Osteoblast (primary cell): ENCODE data around the gene EYS. TPM values are rescaled to one million over a fixed set of nuclear protein-coding genes. Genes with fewer than 3 reads are reported as not detected.

Experiments used
- DNase-seq: peaks from one replicate; pipeline ENCODE4 v3.0.0; 2011; ENCODE audit warnings: low spot score, mixed read lengths; ENCODE audit not compliant: insufficient read length; ENCODE audit errors: missing footprints
- H2AFZ ChIP-seq: 2 replicates; pipeline ENCODE4 v1.6.0; 2011; ENCODE audit warnings: mild to moderate bottlenecking, low read length
- H3K27ac ChIP-seq: 2 replicates; pipeline ENCODE4 v1.5.1; 2011; ENCODE audit warnings: mild to moderate bottlenecking, low read depth, low read length, moderate library complexity
- H3K27me3 ChIP-seq: 2 replicates; pipeline ENCODE4 v1.6.0; 2012; ENCODE audit warnings: mild to moderate bottlenecking, control low read depth, inconsistent platforms, low read length, moderate library complexity; ENCODE audit not compliant: insufficient read depth
- H3K36me3 ChIP-seq: 2 replicates; pipeline ENCODE4 v1.5.1; 2011; ENCODE audit warnings: mild to moderate bottlenecking, low read length, control low read depth, moderate library complexity; ENCODE audit not compliant: insufficient read depth
- H3K4me1 ChIP-seq: 2 replicates; pipeline ENCODE4 v1.5.1; 2011; ENCODE audit warnings: mild to moderate bottlenecking, low read length, control low read depth, moderate library complexity; ENCODE audit not compliant: insufficient read depth
- H3K4me2 ChIP-seq: 2 replicates; pipeline ENCODE4 v1.6.0; 2011; ENCODE audit warnings: mild to moderate bottlenecking, low read length; ENCODE audit not compliant: insufficient read depth
- H3K4me3 ChIP-seq: fragments of 200-600 bp; sonication (generic); 3 replicates; pipeline ENCODE4 v1.5.1; 2012; ENCODE audit warnings: mild to moderate bottlenecking, low read length, inconsistent platforms; ENCODE audit not compliant: insufficient read depth
- H3K79me2 ChIP-seq: 2 replicates; pipeline ENCODE4 v1.6.0; 2012; ENCODE audit warnings: mild to moderate bottlenecking, low read length, control low read depth, inconsistent platforms; ENCODE audit not compliant: insufficient read depth
- H3K9me3 ChIP-seq: 2 replicates; pipeline ENCODE4 v1.5.1; 2011; ENCODE audit warnings: low read depth, low read length, control low read depth
- H4K20me1 ChIP-seq: 2 replicates; pipeline ENCODE4 v1.6.0; 2012; ENCODE audit warnings: mild to moderate bottlenecking, low read length, control low read depth; ENCODE audit not compliant: insufficient read depth
- CTCF ChIP-seq: IDR thresholded peaks from 2 replicates; pipeline ENCODE4 v1.5.1; 2011; ENCODE audit warnings: mild to moderate bottlenecking, low read depth, low read length, moderate library complexity; ENCODE audit errors: extremely low read depth
- total RNA-seq: library from RNA; depleted of rRNA; stranded (reverse); fragments of >200 nt; gene quantifications from 2 replicates; pipeline ENCODE4 v1.2.3, GENCODE V29; 2012

The EYS gene
- total RNA-seq, 1 donor, result under 0.01 TPM

DNA sequence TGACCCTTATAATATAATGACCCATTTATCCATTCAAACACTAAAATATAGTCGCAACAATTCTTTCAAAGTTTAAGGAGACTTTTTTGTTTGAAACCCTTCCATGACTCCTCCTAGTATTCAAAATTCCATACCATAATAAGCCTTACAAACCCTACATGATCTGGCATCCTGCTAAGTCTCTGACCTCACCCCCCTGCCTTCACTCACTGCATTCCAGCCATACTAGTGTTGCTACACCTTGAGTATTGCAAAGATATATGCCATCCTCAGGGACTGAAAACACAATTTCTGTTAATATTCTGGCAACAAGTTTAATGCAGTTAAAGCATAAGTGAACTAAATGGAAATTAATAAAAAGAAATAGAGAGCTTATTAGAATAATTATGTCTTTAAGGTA is 168.4 kb downstream of the EYS start:
- Histone ChIP-seq H3K36me3 (no peaks in the 10 kb centered on the region), H3K4me1 (no peaks in the 10 kb centered on the region), H3K27ac (no peak overlapping the region), H3K27me3 (no peaks in the 10 kb centered on the region), H3K4me3 (no peak overlapping the region), H3K9me3 (no peaks in the 10 kb centered on the region), H4K20me1 (no peaks in the 10 kb centered on the region), H3K4me2 (no peak overlapping the region), H2AFZ (no peak overlapping the region), H3K79me2 (no peaks in the 10 kb centered on the region)
- no peak for TF ChIP-seq CTCF
- DNase-seq, result no peak

DNA sequence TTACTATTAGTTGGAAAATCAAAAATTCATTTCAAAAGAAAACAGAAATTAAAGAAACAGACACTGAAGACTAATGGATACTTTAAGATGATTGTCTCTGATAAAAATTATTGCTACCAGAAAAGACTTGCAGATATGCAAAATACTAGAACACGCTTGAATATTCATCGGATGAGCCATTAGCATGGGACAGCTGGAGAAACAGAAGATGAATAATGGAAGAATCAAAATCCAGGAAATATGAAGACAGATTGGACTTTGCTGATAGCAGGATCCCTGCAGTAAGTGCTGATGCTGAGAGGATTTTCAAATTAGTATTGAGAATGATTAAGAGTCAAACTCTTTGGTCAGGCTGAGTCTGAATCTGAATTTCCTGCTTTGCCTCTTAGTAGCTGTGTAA is 169.4 kb downstream of the EYS start:
- Histone ChIP-seq H3K4me3 (no peak overlapping the region), H3K4me2 (no peak overlapping the region), H4K20me1 (no peaks in the 10 kb centered on the region), H2AFZ (no peak overlapping the region), H3K4me1 (no peaks in the 10 kb centered on the region), H3K27ac (no peak overlapping the region), H3K27me3 (no peaks in the 10 kb centered on the region), H3K79me2 (no peaks in the 10 kb centered on the region), H3K9me3 (no peaks in the 10 kb centered on the region), H3K36me3 (no peaks in the 10 kb centered on the region)
- TF ChIP-seq CTCF, result no peak
- DNase-seq, result no peak

- H3K27ac ChIP-seq, result no peak overlapping the region
- no peak for DNase-seq
- no peaks in the 10 kb centered on the region for H3K9me3 ChIP-seq
- H3K4me3 ChIP-seq, result no peak overlapping the region
- H3K4me2 ChIP-seq, result no peak overlapping the region
- no peaks in the 10 kb centered on the region for H3K4me1 ChIP-seq
- no peaks in the 10 kb centered on the region for H3K27me3 ChIP-seq
- no peak overlapping the region for H2AFZ ChIP-seq
- H3K36me3 ChIP-seq, result no peaks in the 10 kb centered on the region
- H4K20me1 ChIP-seq, result no peaks in the 10 kb centered on the region
- no peaks in the 10 kb centered on the region for H3K79me2 ChIP-seq
- TF ChIP-seq CTCF, result no peak
These were observed 175.5 kb downstream of the EYS start for GRCh38 chr6:65531533-65531932.

DNA sequence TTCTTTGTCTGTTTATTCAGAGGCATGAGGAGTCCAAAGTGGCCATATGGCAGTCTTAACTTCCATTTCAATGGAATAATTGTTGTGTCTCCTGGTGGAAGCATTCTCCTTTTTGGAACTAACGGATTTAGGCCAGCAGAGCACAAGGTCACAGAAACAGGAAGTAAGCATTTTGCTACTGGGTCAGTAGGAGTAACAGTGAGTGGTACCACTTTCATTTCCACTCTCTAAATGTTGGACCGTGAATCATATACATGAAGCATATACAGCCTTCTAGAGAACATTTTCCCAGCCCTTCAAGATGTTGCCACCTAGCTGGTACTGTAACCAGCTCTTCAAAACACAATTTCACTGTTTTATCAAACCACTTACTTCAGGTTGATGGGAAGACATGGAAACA is 182.8 kb downstream of the EYS start:
- Histone ChIP-seq H3K27me3 (no peaks in the 10 kb centered on the region), H3K4me1 (no peaks in the 10 kb centered on the region), H3K4me3 (no peak overlapping the region), H3K4me2 (no peak overlapping the region), H4K20me1 (no peaks in the 10 kb centered on the region), H3K79me2 (no peaks in the 10 kb centered on the region), H3K9me3 (no peaks in the 10 kb centered on the region), H3K36me3 (no peaks in the 10 kb centered on the region), H3K27ac (no peak overlapping the region), H2AFZ (no peak overlapping the region)
- DNase-seq, result no peak
- TF ChIP-seq CTCF, result no peak
